PC-9 (cell line): Measurements from ENCODE around the gene ITSN2. TPM values are rescaled to one million over a fixed set of nuclear protein-coding genes. Genes with fewer than 3 reads are reported as not detected.

Experiments used
- BruUV-seq: library from RNA; stranded (reverse); fragments of 400-500 nt; replicated peaks from 2 replicates; lab custom pipeline; 2021; lab: Mats Ljungman, UMichigan
- CTCF ChIA-PET: fragments of 300-600 bp; sonication (Branson Sonifier 250); formaldehyde crosslinking; loops from one replicate; lab custom pipeline; 2022; ENCODE audit warnings: antibody characterized with exemption; lab: Charles Lee
- POLR2A ChIA-PET: fragments of 300-600 bp; sonication (Branson Sonifier 250); formaldehyde crosslinking; loops from one replicate; lab custom pipeline; 2022; ENCODE audit warnings: antibody characterized with exemption; ENCODE audit not compliant: unreplicated experiment; lab: Charles Lee
- DNase-seq, 2 experiments: peaks; one replicate each; pipeline versions ENCODE4 v3.0.0 to v3.0.0-alpha.2; 2015 to 2022; ENCODE audit warnings: mixed read lengths in 1 of 2
- H2AFZ ChIP-seq: fragments of 200-600 bp; sonication (generic); 2 replicates; pipeline ENCODE4 v1.8.1; 2017; ENCODE audit warnings: antibody characterized with exemption
- H3F3A ChIP-seq: fragments of 200-600 bp; sonication (generic); 2 replicates; pipeline ENCODE4 v1.8.1; 2017; ENCODE audit warnings: antibody characterized with exemption, mild to moderate bottlenecking, low read depth; ENCODE audit not compliant: insufficient read depth
- H3K27ac ChIP-seq: fragments of 200-600 bp; sonication (generic); 2 replicates; pipeline ENCODE4 v1.6.1; 2016; ENCODE audit warnings: mixed run types
- H3K27me3 ChIP-seq: fragments of 200-600 bp; sonication (generic); 2 replicates; pipeline ENCODE4 v1.6.1; 2016; ENCODE audit warnings: low read depth, mixed run types; ENCODE audit not compliant: insufficient read depth
- H3K36me3 ChIP-seq: fragments of 200-600 bp; sonication (generic); 2 replicates; pipeline ENCODE4 v1.6.1; 2016; ENCODE audit warnings: low read depth, mixed run types
- H3K4me1 ChIP-seq: fragments of 200-600 bp; sonication (generic); replicated peaks from 2 replicates; pipeline ENCODE4 v1.6.1; 2016; ENCODE audit warnings: mixed run types; ENCODE audit not compliant: insufficient read depth
- H3K4me2 ChIP-seq: fragments of 200-600 bp; sonication (generic); 2 replicates; pipeline ENCODE4 v1.6.1; 2017; ENCODE audit warnings: mixed run types
- H3K4me3 ChIP-seq: fragments of 200-600 bp; sonication (generic); 2 replicates; pipeline ENCODE4 v1.6.1; 2016; ENCODE audit warnings: mixed run types
- H3K79me2 ChIP-seq: fragments of 200-600 bp; sonication (generic); 2 replicates; pipeline ENCODE4 v1.6.1; 2017; ENCODE audit warnings: low read depth, mixed run types
- H3K9me2 ChIP-seq: fragments of 200-600 bp; sonication (generic); 2 replicates; pipeline ENCODE4 v1.8.1; 2017; ENCODE audit warnings: mild to moderate bottlenecking; ENCODE audit not compliant: insufficient read depth
- H3K9me3 ChIP-seq: fragments of 200-600 bp; sonication (generic); 2 replicates; pipeline ENCODE4 v1.8.1; 2016; ENCODE audit warnings: low read depth; ENCODE audit not compliant: insufficient read depth
- H4K20me1 ChIP-seq: fragments of 200-600 bp; sonication (generic); 2 replicates; pipeline ENCODE4 v1.8.1; 2017; ENCODE audit not compliant: insufficient read depth
- EZH2 ChIP-seq: fragments of 200-600 bp; sonication (generic); IDR thresholded peaks from 2 replicates; pipeline ENCODE4 v1.8.0; 2017; ENCODE audit warnings: antibody characterized with exemption, low read depth
- intact Hi-C: fragments of 100-400 bp; cut with micrococcal nuclease; formaldehyde crosslinking; loops from one replicate; pipeline ENCODE4 v1.10.0; 2022; ENCODE audit not compliant: unreplicated experiment
- total RNA-seq: library from RNA; stranded (reverse); gene quantifications from 2 replicates; pipeline ENCODE4 v1.2.3, GENCODE V29; 2021
- TF ChIP-seq, protein P1 (sequence below): fragments of 200-600 bp; sonication (generic); conservative IDR thresholded peaks from 2 replicates; pipeline ENCODE4 v1.6.1; 2017; ENCODE audit warnings: mixed run types, antibody characterized with exemption, mild to moderate bottlenecking, moderate library complexity

Gene ITSN2
- total RNA-seq, 1 experiment from 2014 or later, result 28.4 TPM

- no peaks in the 10 kb centered on the region for H4K20me1 ChIP-seq
- no peaks in the 10 kb centered on the region for H3K36me3 ChIP-seq
- no peak overlapping the region for H3K27ac ChIP-seq
- H2AFZ ChIP-seq, result no peak overlapping the region
- H3K9me3 ChIP-seq, result no peaks in the 10 kb centered on the region
- intact Hi-C loops, result no loop called here
- no peak for DNase-seq
- H3K4me3 ChIP-seq, result no peak overlapping the region
- no peaks in the 10 kb centered on the region for H3K27me3 ChIP-seq
- H3K4me1 ChIP-seq, result no peaks in the 10 kb centered on the region
- H3K79me2 ChIP-seq, result no peaks in the 10 kb centered on the region
- ChIA-PET POLR2A (no interaction called here), CTCF (no interaction called here)
- TF ChIP-seq EZH2, result no peak
- TF ChIP-seq, protein P1, sequence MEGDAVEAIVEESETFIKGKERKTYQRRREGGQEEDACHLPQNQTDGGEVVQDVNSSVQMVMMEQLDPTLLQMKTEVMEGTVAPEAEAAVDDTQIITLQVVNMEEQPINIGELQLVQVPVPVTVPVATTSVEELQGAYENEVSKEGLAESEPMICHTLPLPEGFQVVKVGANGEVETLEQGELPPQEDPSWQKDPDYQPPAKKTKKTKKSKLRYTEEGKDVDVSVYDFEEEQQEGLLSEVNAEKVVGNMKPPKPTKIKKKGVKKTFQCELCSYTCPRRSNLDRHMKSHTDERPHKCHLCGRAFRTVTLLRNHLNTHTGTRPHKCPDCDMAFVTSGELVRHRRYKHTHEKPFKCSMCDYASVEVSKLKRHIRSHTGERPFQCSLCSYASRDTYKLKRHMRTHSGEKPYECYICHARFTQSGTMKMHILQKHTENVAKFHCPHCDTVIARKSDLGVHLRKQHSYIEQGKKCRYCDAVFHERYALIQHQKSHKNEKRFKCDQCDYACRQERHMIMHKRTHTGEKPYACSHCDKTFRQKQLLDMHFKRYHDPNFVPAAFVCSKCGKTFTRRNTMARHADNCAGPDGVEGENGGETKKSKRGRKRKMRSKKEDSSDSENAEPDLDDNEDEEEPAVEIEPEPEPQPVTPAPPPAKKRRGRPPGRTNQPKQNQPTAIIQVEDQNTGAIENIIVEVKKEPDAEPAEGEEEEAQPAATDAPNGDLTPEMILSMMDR, result no peak
- no TSS peak for BruUV-seq
- no peaks in the 10 kb centered on the region for H3F3A ChIP-seq
- H3K9me2 ChIP-seq, result no peaks in the 10 kb centered on the region
- H3K4me2 ChIP-seq, result no peak overlapping the region
Observed at GRCh38 chr2:24374301-24374700, 14.0 kb upstream of the ITSN2 start.

- intact Hi-C loops, result no loop called here
- H3K9me3 ChIP-seq, result no peaks in the 10 kb centered on the region
- TF ChIP-seq, protein P1, result no peak
- TF ChIP-seq EZH2, result no peak
- H3K79me2 ChIP-seq, result no peaks in the 10 kb centered on the region
- no peak overlapping the region for H3K4me2 ChIP-seq
- no peak overlapping the region for H3K27ac ChIP-seq
- H3K4me1 ChIP-seq, result no peaks in the 10 kb centered on the region
- no peaks in the 10 kb centered on the region for H3K9me2 ChIP-seq
- H2AFZ ChIP-seq, result no peak overlapping the region
- no peak for DNase-seq
- ChIA-PET CTCF (interaction anchor here (0.6 kb wide), 2 partner anchors 135 to 386 kb away, joined by 3 read pairs; no protein-coding TSS in a partner anchor), POLR2A (no interaction called here)
- H4K20me1 ChIP-seq, result no peaks in the 10 kb centered on the region
- BruUV-seq, result no TSS peak
- no peaks in the 10 kb centered on the region for H3K27me3 ChIP-seq
- H3K36me3 ChIP-seq, result no peaks in the 10 kb centered on the region
- no peaks in the 10 kb centered on the region for H3F3A ChIP-seq
- no peak overlapping the region for H3K4me3 ChIP-seq
Observed at GRCh38 chr2:24372033-24372432, 11.7 kb upstream of the ITSN2 start.

- TF ChIP-seq, protein P1, result no peak
- no peak for TF ChIP-seq EZH2
- no peak overlapping the region for H2AFZ ChIP-seq
- H3K79me2 ChIP-seq, result no peaks in the 10 kb centered on the region
- intact Hi-C loops, result loop anchor here (10.0 kb wide), 1 partner anchor 131 kb away; no protein-coding TSS in a partner anchor
- H3K9me3 ChIP-seq, result no peaks in the 10 kb centered on the region
- peaks cover 22% of the 10 kb centered on the region for H3K4me1 ChIP-seq
- BruUV-seq, result no TSS peak
- no peaks in the 10 kb centered on the region for H3K36me3 ChIP-seq
- no peaks in the 10 kb centered on the region for H4K20me1 ChIP-seq
- CTCF ChIA-PET, result no interaction called here
- POLR2A ChIA-PET, result no interaction called here
- no peaks in the 10 kb centered on the region for H3K27me3 ChIP-seq
- no peaks in the 10 kb centered on the region for H3K9me2 ChIP-seq
- H3F3A ChIP-seq, result peaks cover 17% of the 10 kb centered on the region; the same call in 1 of the 2 replicates
- no peak overlapping the region for H3K27ac ChIP-seq
- no peak for DNase-seq
- no peak overlapping the region for H3K4me3 ChIP-seq
- H3K4me2 ChIP-seq, result peak overlapping the region; percentile 48; the same call in 1 of the 2 replicates
Observed at GRCh38 chr2:24365826-24366225, 5.5 kb upstream of the ITSN2 start.
